ENCODE results near the gene BIRC2.

DNA sequence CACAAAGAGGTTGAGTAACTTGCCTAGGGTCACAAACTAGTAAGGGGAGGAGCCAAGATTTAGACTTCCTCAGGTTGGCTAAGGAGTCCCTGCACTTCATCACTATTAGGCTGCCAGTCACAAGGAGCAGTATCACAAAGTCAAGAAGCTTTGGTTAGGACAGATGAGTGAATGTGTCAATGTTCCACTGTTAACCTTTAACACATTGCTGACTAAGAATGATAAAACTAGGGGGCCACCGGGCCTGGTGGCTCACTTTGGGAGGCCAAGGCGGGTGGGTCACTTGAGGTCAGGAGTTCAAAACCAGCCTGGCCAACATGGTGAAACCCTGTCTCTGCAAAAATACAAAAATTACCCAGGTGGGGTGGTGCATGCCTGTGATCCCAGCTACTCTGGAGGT, 73.5 kb downstream of the BIRC2 start:
- TF ChIP-seq POLR2A (IDR thresholded peaks at IDR 0.05; ENCODE audit: low read depth, low read length), result no peak
- no peak for TF ChIP-seq PAX5 (IDR thresholded peaks at IDR 0.05; ENCODE audit: insufficient read depth, low read length, severe bottlenecking)
- TF ChIP-seq POLR2AphosphoS5 (IDR thresholded peaks at IDR 0.05; ENCODE audit: low read depth, low read length), result no peak
- TF ChIP-seq SPI1 (IDR thresholded peaks at IDR 0.05; ENCODE audit: low read depth, low read length), result no peak
- no peak for TF ChIP-seq TAF1 (IDR thresholded peaks at IDR 0.05; ENCODE audit: low read depth, low read length)
